Thymus (tissue), 11 donors: ENCODE measurements around the gene UBA3. TPM values are rescaled to one million over a fixed set of nuclear protein-coding genes. Genes with fewer than 3 reads are reported as not detected.
A peak's percentile ranks its signal among the peaks of the same experiment; 100 is the strongest.

ENCODE experiments used
- DNase-seq, 9 donors: peaks; one replicate each; pipeline ENCODE4 v3.0.0-alpha.2; 2013; ENCODE audit warnings: low spot score in 9 of 9, low read depth in 6 of 9, missing footprints in 1 of 9
- H3K27ac ChIP-seq, 2 donors: one replicate each; pipeline ENCODE4 v1.5.1; 2013; ENCODE audit warnings: control low read depth in 1 of 2, low read depth in 1 of 2, low read length in 1 of 2, mild to moderate bottlenecking in 1 of 2, moderate library complexity in 1 of 2
- H3K27me3 ChIP-seq, 2 donors: one replicate each; pipeline ENCODE4 v1.5.1; 2013; ENCODE audit warnings: low read length in 1 of 2; ENCODE audit not compliant: control insufficient read depth in 2 of 2, insufficient read depth in 1 of 2
- H3K36me3 ChIP-seq, 2 donors: one replicate each; pipeline ENCODE4 v1.5.1; 2013; ENCODE audit warnings: low read length in 1 of 2, mild to moderate bottlenecking in 1 of 2, moderate library complexity in 1 of 2; ENCODE audit not compliant: control insufficient read depth in 2 of 2, insufficient read depth in 2 of 2
- H3K4me1 ChIP-seq, 2 donors: one replicate each; pipeline ENCODE4 v1.5.1; 2013; ENCODE audit warnings: low read length in 2 of 2; ENCODE audit not compliant: control insufficient read depth in 2 of 2, insufficient read depth in 2 of 2
- H3K4me3 ChIP-seq, 2 donors: one replicate each; pipeline ENCODE4 v1.5.1; 2013; ENCODE audit warnings: low read length in 2 of 2, control low read depth in 1 of 2, mild to moderate bottlenecking in 1 of 2
- H3K9me3 ChIP-seq, 2 donors: one replicate each; pipeline ENCODE4 v1.5.1; 2013; ENCODE audit warnings: low read length in 1 of 2, mild to moderate bottlenecking in 1 of 2; ENCODE audit not compliant: control insufficient read depth in 2 of 2, insufficient read depth in 1 of 2
- WGBS: extraction: QIAGEN DNeasy Blood & Tissue Kit; methylation state at CpG from one replicate; pipeline ENCODE4 v1.1.7; 2013; 5-methylcytosine and 5-hydroxymethylcytosine counted together
- polyA plus RNA-seq: library from polyadenylated mRNA; stranded (reverse); fragments of 200-250 nt; gene quantifications from one replicate; pipeline ENCODE4 v1.2.3, GENCODE V29; 2013
- total RNA-seq: library from RNA; stranded (reverse); fragments of 120-200 nt; gene quantifications from one replicate; pipeline ENCODE4 v1.2.4, GENCODE V29; 2013
- donor health status: healthy.

Gene UBA3
- total and polyA plus RNA-seq, 2 donors = 67.0 to 89.3 TPM

DNA sequence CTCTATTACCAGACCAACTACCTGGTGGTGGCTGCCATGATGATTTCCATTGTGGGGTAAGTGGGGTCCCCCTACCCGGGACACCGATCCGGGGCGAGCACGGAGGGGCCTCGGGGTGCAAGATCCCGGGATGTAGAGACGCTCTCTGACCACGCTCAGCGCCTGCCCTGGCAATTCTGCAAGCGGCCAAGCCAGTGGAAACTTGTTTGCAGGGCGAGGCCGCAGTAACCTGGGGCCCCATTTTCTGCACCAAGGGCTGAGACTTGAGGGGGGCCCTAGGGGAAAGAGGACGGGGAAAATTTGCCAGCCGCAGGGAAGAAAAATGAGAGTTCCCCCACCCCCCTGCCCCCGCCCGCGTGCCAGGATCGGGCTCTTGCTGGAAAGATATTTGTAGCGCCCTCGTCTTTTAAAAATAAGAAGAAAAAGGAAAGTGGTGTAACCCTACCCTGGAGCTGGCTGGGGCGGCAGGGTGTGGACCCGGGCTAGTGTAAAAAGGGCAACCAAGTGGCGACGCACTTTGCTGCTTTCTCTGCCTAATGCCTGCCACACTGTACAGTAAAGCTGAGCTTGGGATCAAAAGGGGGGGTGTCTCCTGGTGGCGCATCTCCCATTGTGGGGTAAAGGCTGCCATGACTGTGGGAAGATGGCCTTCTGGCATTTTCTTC, 5.1 kb upstream of the UBA3 start:
- peak overlapping the region; percentile 93 to 95 for H3K27ac ChIP-seq
- no peaks in the 10 kb centered on the region for H3K9me3 ChIP-seq
- WGBS = under 1% methylated on average over 26 of the region's 26 CpGs
- no peaks in the 10 kb centered on the region for H3K27me3 ChIP-seq
- H3K4me3 ChIP-seq = peak overlapping the region; percentile 96 to 97
- DNase-seq = peak in 2 of 9 donors; percentile 18 to 55
- H3K36me3 ChIP-seq = peaks cover 3 to 16% of the 10 kb centered on the region in 2 donors
- peaks cover 20 to 52% of the 10 kb centered on the region in 2 donors for H3K4me1 ChIP-seq

DNA sequence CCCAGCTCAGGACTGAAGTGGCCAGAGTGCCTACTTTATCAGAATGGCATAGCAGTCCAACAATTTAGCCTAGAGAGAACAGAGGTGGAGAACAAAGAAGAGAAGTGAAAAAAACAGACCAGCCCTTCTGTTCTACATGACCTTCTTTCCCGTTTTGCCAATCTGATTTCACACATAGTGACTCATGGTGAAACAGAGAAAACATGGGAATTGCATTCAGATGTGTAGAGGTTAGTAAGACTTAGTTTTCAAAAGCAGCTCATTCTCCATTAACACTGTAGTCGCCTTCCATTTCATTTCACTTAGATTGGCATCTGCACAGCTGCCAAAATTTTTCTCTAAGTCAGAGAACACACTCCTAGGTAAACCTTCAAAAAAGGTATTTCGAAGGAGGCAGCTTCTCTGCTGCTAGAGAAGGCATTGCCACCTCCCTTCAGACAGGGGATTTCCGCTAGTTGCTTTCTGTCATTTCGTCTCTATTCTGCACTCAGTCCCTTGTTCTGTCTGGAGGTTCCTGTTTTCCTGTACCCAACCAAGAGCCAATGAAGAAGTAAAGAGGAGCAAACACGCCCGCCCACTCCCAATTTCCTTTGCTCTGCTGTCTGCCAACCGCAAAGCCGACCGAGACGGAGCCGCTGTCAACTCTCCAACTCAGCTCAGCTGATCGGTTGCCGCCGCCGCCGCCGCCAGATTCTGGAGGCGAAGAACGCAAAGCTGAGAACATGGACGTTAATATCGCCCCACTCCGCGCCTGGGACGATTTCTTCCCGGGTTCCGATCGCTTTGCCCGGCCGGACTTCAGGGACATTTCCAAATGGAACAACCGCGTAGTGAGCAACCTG, 4.4 kb upstream of the UBA3 start, which contains the start of gene ARL6IP5:
Gene ARL6IP5, plus strand, starts transcription at position 612 of the 842 bp plus-strand sequence. Its CDS starts 111 bp downstream, at position 723.
- Histone ChIP-seq H3K4me3 (peak within 1 kb of the TSS; percentile 96 to 97), H3K27ac (peak within 1 kb of the TSS; percentile 93 to 95), H3K9me3 (no peaks in the 10 kb centered on the region), H3K4me1 (peaks cover 20 to 52% of the 10 kb centered on the region in 2 donors), H3K27me3 (no peaks in the 10 kb centered on the region), H3K36me3 (peaks cover under 1 to 15% of the 10 kb centered on the region in 2 donors)
- peak; percentile 83 to 97 (median 92) for DNase-seq
- under 1% methylated on average over 32 of the region's 32 CpGs for WGBS

DNA sequence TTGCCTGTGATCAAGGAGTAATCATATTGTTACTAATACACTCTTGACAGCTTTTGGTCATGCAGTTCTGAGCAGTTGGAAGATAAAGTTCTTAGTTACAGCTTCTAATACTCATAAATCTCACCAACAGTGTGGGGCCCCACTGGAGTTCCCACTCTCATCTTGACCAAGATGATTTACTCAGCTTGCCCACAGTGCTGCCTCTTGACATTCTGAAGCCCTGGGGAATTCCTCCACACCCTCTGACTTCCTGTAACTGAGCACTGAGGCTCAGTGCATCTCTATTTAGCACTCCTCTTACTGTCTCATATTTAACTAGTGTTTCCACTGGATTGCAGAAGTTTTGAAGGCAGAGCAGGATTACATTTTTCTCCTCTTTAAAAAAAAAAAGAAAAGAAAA, 2.6 kb upstream of the UBA3 start:
- Histone ChIP-seq H3K4me3 (no peak overlapping the region), H3K36me3 (peaks cover 0 to under 1% of the 10 kb centered on the region in 2 donors), H3K4me1 (peaks cover 29 to 54% of the 10 kb centered on the region in 2 donors), H3K27me3 (no peaks in the 10 kb centered on the region), H3K9me3 (no peaks in the 10 kb centered on the region), H3K27ac (peak overlapping the region; percentile 52 to 79)
- DNase-seq = peak in 4 of 9 donors; percentile 24 to 71 (median 40)

DNA sequence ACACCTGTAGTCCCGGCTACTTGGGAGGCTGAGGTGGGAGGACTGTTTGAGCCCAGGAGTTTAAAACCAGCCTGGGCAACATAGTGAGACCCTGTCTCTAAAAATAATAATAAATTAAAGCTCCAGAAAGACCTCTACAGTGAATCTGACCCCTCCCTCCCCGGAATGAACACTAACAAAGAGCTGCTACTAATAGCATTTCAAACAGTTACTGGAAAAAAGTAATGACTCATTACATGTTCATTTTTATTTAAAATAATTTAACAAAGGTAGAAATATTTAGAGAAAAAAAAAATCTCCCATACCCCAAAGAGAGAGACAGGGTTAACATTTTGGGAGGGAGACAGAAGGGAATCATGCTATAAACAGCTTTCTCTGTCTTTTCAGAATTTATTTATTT, 2.2 kb upstream of the UBA3 start:
- Histone ChIP-seq H3K27ac (peak overlapping the region; percentile 8 to 79), H3K27me3 (no peaks in the 10 kb centered on the region), H3K36me3 (peaks cover 0 to 3% of the 10 kb centered on the region in 2 donors), H3K4me3 (no peak overlapping the region), H3K4me1 (peaks cover 28 to 52% of the 10 kb centered on the region in 2 donors), H3K9me3 (no peaks in the 10 kb centered on the region)
- DNase-seq = no peak
- 83% methylated on average over 2 of the region's 2 CpGs for WGBS

DNA sequence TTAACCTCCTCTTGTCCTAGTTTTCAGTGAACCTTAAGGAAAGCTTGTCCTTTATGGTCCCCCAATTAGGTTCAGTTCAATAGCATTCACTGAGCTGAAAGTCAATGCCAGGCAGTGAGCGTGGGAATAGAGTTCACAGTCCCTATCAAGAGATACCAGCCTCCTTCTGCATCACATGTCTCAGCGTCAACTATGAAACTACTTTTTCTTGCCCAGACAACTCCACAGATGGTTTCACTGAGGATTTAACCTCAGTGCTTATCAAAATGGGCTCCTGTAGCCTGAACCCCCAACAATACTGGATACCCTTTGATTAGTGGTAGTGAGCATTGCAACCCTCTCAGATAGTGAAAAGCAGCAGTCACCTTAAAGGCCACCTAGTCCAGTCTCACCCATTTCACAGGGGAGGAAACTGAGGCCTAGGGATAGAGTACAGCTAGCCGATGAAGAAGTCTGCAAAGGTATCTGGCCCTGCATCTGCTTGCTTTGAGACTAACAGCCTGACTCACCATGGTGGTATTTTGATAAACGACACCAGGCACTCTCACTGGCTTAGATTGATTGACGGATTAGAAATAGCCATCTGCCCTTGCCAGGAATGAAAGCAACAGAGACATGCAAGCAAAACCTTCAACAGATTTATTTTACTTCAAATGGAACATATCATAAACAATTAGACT, 1.6 kb upstream of the UBA3 start:
- no peak for DNase-seq
- peaks cover 0 to 3% of the 10 kb centered on the region in 2 donors for H3K36me3 ChIP-seq
- no peaks in the 10 kb centered on the region for H3K9me3 ChIP-seq
- no peak overlapping the region for H3K4me3 ChIP-seq
- peaks cover 24 to 45% of the 10 kb centered on the region in 2 donors for H3K4me1 ChIP-seq
- H3K27ac ChIP-seq = peak overlapping the region in 1 of 2 donors; percentile 79
- H3K27me3 ChIP-seq = no peaks in the 10 kb centered on the region
- WGBS = 87% methylated on average over 5 of the region's 5 CpGs

DNA sequence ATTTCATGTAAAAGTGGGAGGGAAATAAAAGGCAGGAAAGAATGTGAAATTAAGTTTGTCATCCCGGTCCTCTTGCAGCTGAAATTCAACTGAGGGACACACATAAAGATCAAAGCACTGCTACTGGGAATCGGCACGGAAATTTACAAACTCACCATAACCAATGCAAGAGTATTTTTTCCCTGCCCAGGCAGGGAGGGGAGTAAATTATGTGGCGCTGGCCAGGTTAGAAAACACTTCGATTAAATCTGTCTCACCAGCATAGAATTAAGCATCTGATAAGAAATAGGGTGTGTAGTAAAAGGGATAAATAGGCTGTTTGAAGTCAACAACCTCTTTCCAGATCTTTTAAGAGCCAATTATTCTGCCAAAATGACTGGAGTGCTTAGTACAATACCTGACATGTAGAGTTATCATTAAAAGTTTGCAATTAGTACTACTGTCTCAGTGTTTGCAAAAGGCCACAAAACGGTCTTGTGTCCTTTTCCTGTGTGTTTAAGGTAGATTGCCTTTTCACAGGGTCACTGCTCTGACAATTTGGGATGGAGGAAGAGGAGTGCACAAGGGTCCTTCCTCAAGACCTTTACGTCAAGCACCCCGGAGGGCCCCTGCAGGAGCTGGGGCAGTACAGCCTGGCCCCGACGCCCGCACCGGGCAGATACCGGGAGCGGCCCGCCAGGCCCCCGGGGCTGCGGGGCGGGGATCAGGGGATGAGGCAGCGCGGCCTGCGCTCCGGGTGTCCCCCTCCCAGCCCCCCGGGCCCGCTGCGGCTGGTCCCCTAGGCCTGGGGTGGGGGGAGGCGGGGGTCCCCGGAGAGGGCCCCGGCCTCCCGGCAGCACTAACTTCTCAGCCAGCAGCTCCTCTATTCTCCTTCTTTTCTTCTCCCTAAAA, 651 bp downstream of the UBA3 start:
- H3K36me3 ChIP-seq = peaks cover 0 to 6% of the 10 kb centered on the region in 2 donors
- H3K4me3 ChIP-seq = peak overlapping the region; percentile 71 to 98
- H3K4me1 ChIP-seq = peaks cover 15 to 33% of the 10 kb centered on the region in 2 donors
- WGBS = 8% methylated on average over 29 of the region's 29 CpGs
- no peaks in the 10 kb centered on the region for H3K9me3 ChIP-seq
- peak in 4 of 9 donors; percentile 16 to 50 (median 23) for DNase-seq
- H3K27me3 ChIP-seq = no peaks in the 10 kb centered on the region
- H3K27ac ChIP-seq = peak overlapping the region; percentile 46 to 81

DNA sequence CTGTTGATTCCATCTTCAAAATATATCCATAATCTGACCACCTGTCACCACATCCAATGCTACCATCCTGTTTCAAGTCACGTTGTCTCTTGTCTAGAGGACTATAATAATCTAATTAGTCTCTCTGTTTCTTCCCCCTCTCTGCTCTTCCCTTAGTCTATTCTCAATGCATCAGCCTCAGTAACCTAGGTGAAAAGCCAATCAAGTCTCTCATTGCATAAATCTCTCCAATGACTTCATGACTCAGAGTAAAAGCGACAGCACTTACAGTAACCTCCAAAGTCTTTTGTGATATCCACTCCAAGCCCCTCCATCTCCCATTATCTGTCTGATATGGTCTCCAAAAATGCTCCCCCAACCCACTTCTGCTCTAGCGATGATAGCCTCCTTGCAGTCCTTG, 7.2 kb downstream of the UBA3 start:
- H3K9me3 ChIP-seq = no peaks in the 10 kb centered on the region
- WGBS = 97% methylated on average over 3 of the region's 3 CpGs
- H3K27ac ChIP-seq = no peak overlapping the region
- no peaks in the 10 kb centered on the region for H3K4me1 ChIP-seq
- H3K27me3 ChIP-seq = no peaks in the 10 kb centered on the region
- no peak overlapping the region for H3K4me3 ChIP-seq
- DNase-seq = no peak
- H3K36me3 ChIP-seq = peaks cover 13 to 32% of the 10 kb centered on the region in 2 donors

DNA sequence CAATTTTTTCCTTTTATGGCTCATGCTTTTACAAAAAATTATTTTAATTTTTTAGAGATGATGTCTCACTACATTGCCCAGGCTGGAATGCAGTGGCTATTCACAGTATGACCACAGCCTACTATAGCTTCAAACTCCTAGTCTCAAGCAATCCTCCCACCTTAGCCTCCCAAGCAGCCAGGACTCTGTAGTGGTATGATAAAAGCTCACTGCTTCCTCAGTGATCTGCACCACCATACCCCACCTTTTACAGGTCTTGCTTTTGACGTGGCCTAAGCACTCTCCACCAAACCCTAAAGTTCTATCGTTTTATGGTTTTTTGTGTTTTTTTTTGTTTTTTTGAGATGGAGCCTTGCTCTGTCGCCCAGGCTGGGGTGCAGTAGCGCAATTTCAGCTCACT, 14.0 kb downstream of the UBA3 start:
- Histone ChIP-seq H3K4me1 (peaks cover 0 to 9% of the 10 kb centered on the region in 2 donors), H3K27ac (no peak overlapping the region), H3K27me3 (no peaks in the 10 kb centered on the region), H3K9me3 (no peaks in the 10 kb centered on the region), H3K36me3 (peaks cover 18% of the 10 kb centered on the region in 2 donors), H3K4me3 (no peak overlapping the region)
- DNase-seq = no peak
- WGBS = 85% methylated on average over 4 of the region's 4 CpGs
